Measurements from ENCODE around the gene MAFG.
A peak's percentile ranks its signal among the peaks of the same experiment; 100 is the strongest.

Gene MAFG

GRCh38 chr17:81926451-81927151 is 934 bp downstream of the MAFG start:
- peak overlapping the region; percentile 85 for H3K27ac ChIP-seq
- no peak for TF ChIP-seq ZFX (IDR thresholded peaks at IDR 0.05; ENCODE audit: borderline replicate concordance)

GRCh38 chr17:81925860-81926450 is 1.6 kb downstream of the MAFG start:
- TF ChIP-seq ZFX (IDR thresholded peaks at IDR 0.05; ENCODE audit: borderline replicate concordance) (no peak), CTCF (IDR thresholded peaks at IDR 0.05) (no peak)
- peak overlapping the region; percentile 85 for H3K27ac ChIP-seq

GRCh38 chr17:81924557-81925532 is 2.7 kb downstream of the MAFG start:
- no peak for TF ChIP-seq CTCF (IDR thresholded peaks at IDR 0.05)
- no peak for TF ChIP-seq ZFX (IDR thresholded peaks at IDR 0.05; ENCODE audit: borderline replicate concordance)
- H3K27ac ChIP-seq, result no peak overlapping the region

GRCh38 chr17:81923302-81924260 is 4.0 kb downstream of the MAFG start:
- H3K27ac ChIP-seq, result no peak overlapping the region
- TF ChIP-seq ZFX (IDR thresholded peaks at IDR 0.05; ENCODE audit: borderline replicate concordance) (no peak), CTCF (IDR thresholded peaks at IDR 0.05) (no peak)

GRCh38 chr17:81922566-81923301 is 4.8 kb downstream of the MAFG start:
- TF ChIP-seq ZFX (IDR thresholded peaks at IDR 0.05; ENCODE audit: borderline replicate concordance), result no peak
- TF ChIP-seq CTCF (IDR thresholded peaks at IDR 0.05), result no peak
- H3K27ac ChIP-seq, result no peak overlapping the region

- TF ChIP-seq CTCF (IDR thresholded peaks at IDR 0.05) (no peak), ZFX (IDR thresholded peaks at IDR 0.05; ENCODE audit: borderline replicate concordance) (no peak)
- no peak overlapping the region for H3K27ac ChIP-seq
Measured at GRCh38 chr17:81921996-81922565, 5.5 kb downstream of the MAFG start.
